Ascending aorta (tissue), 2 donors: ENCODE data around the gene BACE1-AS. TPM values are rescaled to one million over a fixed set of nuclear protein-coding genes. Genes with fewer than 3 reads are reported as not detected.

Experiments used
- DNase-seq, 2 donors: peaks; one replicate each; pipeline ENCODE4 v3.0.0-alpha.2; 2019; ENCODE audit warnings: low spot score in 2 of 2
- H3K27ac ChIP-seq, 2 donors: fragments of 200-600 bp; sonication (generic); one replicate each; pipeline ENCODE4 v1.5.1; 2016 to 2017; ENCODE audit warnings: mild to moderate bottlenecking in 1 of 2
- H3K27me3 ChIP-seq: fragments of 200-600 bp; sonication (generic); one replicate; pipeline ENCODE4 v1.5.1; 2017
- H3K36me3 ChIP-seq, 2 donors: fragments of 200-600 bp; sonication (generic); one replicate each; pipeline ENCODE4 v1.5.1; 2016
- H3K4me1 ChIP-seq, 2 donors: fragments of 200-600 bp; sonication (generic); one replicate each; pipeline ENCODE4 v1.5.1; 2016 to 2017; ENCODE audit warnings: mild to moderate bottlenecking in 1 of 2
- H3K4me3 ChIP-seq, 2 donors: fragments of 200-600 bp; sonication (generic); one replicate each; pipeline ENCODE4 v1.5.1; 2016 to 2017; ENCODE audit warnings: mild to moderate bottlenecking in 1 of 2
- H3K9me3 ChIP-seq, 2 donors: fragments of 200-600 bp; sonication (generic); one replicate each; pipeline ENCODE4 v1.5.1; 2016
- CTCF ChIP-seq, 3 experiments: fragments of 200-600 bp in 2 of 3; fragments of 450-650 bp in 1 of 3; sonication (generic) in 2 of 3; IDR thresholded peaks; one replicate each; pipeline ENCODE4 v1.5.1; 2016 to 2019; ENCODE audit warnings: antibody characterized with exemption in 3 of 3, mild to moderate bottlenecking in 1 of 3, moderate library complexity in 1 of 3
- intact Hi-C: fragments of 100-400 bp; cut with DNase I; formaldehyde crosslinking; loops from one replicate; pipeline ENCODE4 v1.15.1; 2023
- total RNA-seq: library from RNA; depleted of rRNA; stranded (reverse); fragments of >200 nt; gene quantifications from one replicate; pipeline ENCODE4 v1.1.0, GENCODE V29; 2016

Gene BACE1-AS
- 6.8 TPM for total RNA-seq

GRCh38 chr11:117290809-117291396 lies at the start of gene BACE1-AS:
BACE1-AS (plus strand) TSS chr11:117291346.
- no peak for DNase-seq
- no peaks in the 10 kb centered on the region for H3K27me3 ChIP-seq
- H3K9me3 ChIP-seq, result no peaks in the 10 kb centered on the region
- H3K27ac ChIP-seq, result no peak within 1 kb of the TSS
- intact Hi-C loops, result no loop called here
- H3K4me3 ChIP-seq, result no peak within 1 kb of the TSS
- peaks cover 47 to 84% of the 10 kb centered on the region in 2 donors for H3K36me3 ChIP-seq
- no peak for TF ChIP-seq CTCF (IDR thresholded peaks at IDR 0.05)
- H3K4me1 ChIP-seq, result no peaks in the 10 kb centered on the region

- no peak for TF ChIP-seq CTCF (IDR thresholded peaks at IDR 0.05)
- Histone ChIP-seq H3K4me1 (no peaks in the 10 kb centered on the region), H3K36me3 (peaks cover 31 to 73% of the 10 kb centered on the region in 2 donors), H3K9me3 (no peaks in the 10 kb centered on the region), H3K27ac (no peak overlapping the region), H3K4me3 (no peak overlapping the region), H3K27me3 (no peaks in the 10 kb centered on the region)
- no peak for DNase-seq
- intact Hi-C loops, result no loop called here
These were observed 42.8 kb upstream of the BACE1-AS start for GRCh38 chr11:117248341-117248740.

GRCh38 chr11:117249571-117249970 lies 41.6 kb upstream of the BACE1-AS start:
- Histone ChIP-seq H3K27me3 (no peaks in the 10 kb centered on the region), H3K9me3 (no peaks in the 10 kb centered on the region), H3K27ac (no peak overlapping the region), H3K4me3 (no peak overlapping the region), H3K36me3 (peaks cover 33 to 74% of the 10 kb centered on the region in 2 donors), H3K4me1 (no peaks in the 10 kb centered on the region)
- no peak for TF ChIP-seq CTCF (IDR thresholded peaks at IDR 0.05)
- intact Hi-C loops, result no loop called here
- DNase-seq, result no peak

- Histone ChIP-seq H3K4me1 (no peaks in the 10 kb centered on the region), H3K36me3 (peaks cover 14 to 68% of the 10 kb centered on the region in 2 donors), H3K4me3 (no peak overlapping the region), H3K9me3 (no peaks in the 10 kb centered on the region), H3K27ac (no peak overlapping the region), H3K27me3 (no peaks in the 10 kb centered on the region)
- TF ChIP-seq CTCF (IDR thresholded peaks at IDR 0.05), result no peak
- intact Hi-C loops, result no loop called here
- DNase-seq, result no peak
These were observed 39.6 kb upstream of the BACE1-AS start for GRCh38 chr11:117251506-117251905.

GRCh38 chr11:117255966-117256365 lies 35.2 kb upstream of the BACE1-AS start:
- H3K4me3 ChIP-seq, result no peak overlapping the region
- no peaks in the 10 kb centered on the region for H3K27me3 ChIP-seq
- H3K36me3 ChIP-seq, result peaks cover 2 to 53% of the 10 kb centered on the region in 2 donors
- DNase-seq, result no peak
- H3K4me1 ChIP-seq, result no peaks in the 10 kb centered on the region
- H3K27ac ChIP-seq, result no peak overlapping the region
- H3K9me3 ChIP-seq, result no peaks in the 10 kb centered on the region
- intact Hi-C loops, result no loop called here
- TF ChIP-seq CTCF (IDR thresholded peaks at IDR 0.05), result no peak

- no peak for TF ChIP-seq CTCF (IDR thresholded peaks at IDR 0.05)
- peaks cover 2 to 59% of the 10 kb centered on the region in 2 donors for H3K36me3 ChIP-seq
- no peak overlapping the region for H3K4me3 ChIP-seq
- H3K27ac ChIP-seq, result no peak overlapping the region
- no peak for DNase-seq
- H3K27me3 ChIP-seq, result no peaks in the 10 kb centered on the region
- H3K4me1 ChIP-seq, result no peaks in the 10 kb centered on the region
- intact Hi-C loops, result no loop called here
- H3K9me3 ChIP-seq, result no peaks in the 10 kb centered on the region
These were observed 34.6 kb upstream of the BACE1-AS start for GRCh38 chr11:117256573-117256972.
